ENCODE measurements around the gene AREL1.
A peak's percentile ranks its signal among the peaks of the same experiment; 100 is the strongest.
"Not testable (repeated sequence)": the region's sequence is repeated elsewhere in the genome, so short reads cannot be mapped to it uniquely, and the experiment has no call there.

The AREL1 gene, protein sequence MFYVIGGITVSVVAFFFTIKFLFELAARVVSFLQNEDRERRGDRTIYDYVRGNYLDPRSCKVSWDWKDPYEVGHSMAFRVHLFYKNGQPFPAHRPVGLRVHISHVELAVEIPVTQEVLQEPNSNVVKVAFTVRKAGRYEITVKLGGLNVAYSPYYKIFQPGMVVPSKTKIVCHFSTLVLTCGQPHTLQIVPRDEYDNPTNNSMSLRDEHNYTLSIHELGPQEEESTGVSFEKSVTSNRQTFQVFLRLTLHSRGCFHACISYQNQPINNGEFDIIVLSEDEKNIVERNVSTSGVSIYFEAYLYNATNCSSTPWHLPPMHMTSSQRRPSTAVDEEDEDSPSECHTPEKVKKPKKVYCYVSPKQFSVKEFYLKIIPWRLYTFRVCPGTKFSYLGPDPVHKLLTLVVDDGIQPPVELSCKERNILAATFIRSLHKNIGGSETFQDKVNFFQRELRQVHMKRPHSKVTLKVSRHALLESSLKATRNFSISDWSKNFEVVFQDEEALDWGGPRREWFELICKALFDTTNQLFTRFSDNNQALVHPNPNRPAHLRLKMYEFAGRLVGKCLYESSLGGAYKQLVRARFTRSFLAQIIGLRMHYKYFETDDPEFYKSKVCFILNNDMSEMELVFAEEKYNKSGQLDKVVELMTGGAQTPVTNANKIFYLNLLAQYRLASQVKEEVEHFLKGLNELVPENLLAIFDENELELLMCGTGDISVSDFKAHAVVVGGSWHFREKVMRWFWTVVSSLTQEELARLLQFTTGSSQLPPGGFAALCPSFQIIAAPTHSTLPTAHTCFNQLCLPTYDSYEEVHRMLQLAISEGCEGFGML

GRCh38 chr14:74712499-74713394 lies at the start of gene AREL1, which contains the start of gene FCF1:
Gene AREL1, minus strand, starts transcription at chr14:74713080. Its CDS starts 27,465 bp downstream, at chr14:74685615.
Gene FCF1, plus strand, starts transcription at chr14:74713144. Its CDS starts 54 bp downstream, at chr14:74713198.
- peak; percentile 92 for DNase-seq

GRCh38 chr14:74758505-74758904 lies 45.6 kb upstream of the AREL1 start:
- DNase-seq = not testable (repeated sequence)

DNA sequence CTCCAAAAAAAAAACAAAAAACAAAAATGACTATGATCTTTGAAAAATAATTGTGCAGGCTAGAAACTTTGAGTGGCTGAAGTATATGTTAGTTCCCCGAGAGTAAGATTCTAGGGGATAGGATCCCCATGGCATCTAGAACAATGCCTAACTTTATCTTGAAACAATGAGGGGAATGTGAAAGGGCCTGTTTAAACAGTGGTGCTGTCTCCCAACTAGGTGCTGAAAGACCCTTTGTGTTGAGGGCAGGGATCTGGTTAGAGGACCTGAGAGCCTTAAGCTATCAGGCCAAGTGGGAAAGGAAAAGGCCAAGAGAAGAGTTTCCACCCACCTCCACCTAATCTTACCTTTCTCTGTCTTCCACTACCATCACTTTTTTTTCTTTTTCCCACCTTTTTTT lies 43.4 kb upstream of the AREL1 start:
- DNase-seq = no peak

DNA sequence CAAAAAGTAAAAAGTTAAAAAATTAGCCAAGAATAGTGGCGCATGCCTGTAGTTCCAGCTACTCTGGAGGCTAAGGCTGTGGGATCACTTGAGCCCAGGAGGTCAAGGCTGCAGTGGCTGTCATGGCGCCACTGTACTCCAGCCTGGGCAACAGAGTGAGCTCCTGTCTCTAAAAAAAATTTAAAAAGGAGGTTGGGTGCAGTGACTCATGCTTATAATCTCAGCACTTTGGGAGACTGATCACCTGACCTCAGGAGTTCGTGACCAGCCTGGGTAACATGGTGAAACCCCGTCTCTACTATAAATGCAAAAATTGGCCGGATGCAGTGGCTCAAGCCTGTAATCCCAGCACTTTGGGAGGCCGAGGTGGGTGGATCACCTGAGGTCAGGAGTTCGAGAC lies 42.0 kb upstream of the AREL1 start:
- no peak for DNase-seq

DNA sequence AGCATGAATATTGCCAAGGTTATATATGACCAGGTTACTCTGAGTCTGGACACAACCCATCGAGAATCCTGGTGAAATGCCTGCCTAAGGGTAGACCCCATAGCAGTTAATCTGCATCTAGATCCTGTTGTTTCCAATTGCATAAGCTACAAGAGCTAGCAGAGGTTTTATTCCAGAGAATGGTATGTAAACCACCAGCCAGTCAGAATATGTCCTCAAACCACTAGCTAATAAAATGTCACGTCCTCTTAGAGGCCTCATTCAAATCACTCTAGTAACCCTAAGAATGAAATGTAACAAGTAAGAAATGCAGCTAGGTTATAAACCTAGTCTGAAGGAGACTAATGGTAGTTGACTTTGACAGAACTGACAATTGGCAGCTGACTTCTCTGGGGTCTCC lies 41.3 kb upstream of the AREL1 start:
- DNase-seq = no peak

- DNase-seq = no peak
These were observed 34.4 kb upstream of the AREL1 start for GRCh38 chr14:74747237-74747636.

DNA sequence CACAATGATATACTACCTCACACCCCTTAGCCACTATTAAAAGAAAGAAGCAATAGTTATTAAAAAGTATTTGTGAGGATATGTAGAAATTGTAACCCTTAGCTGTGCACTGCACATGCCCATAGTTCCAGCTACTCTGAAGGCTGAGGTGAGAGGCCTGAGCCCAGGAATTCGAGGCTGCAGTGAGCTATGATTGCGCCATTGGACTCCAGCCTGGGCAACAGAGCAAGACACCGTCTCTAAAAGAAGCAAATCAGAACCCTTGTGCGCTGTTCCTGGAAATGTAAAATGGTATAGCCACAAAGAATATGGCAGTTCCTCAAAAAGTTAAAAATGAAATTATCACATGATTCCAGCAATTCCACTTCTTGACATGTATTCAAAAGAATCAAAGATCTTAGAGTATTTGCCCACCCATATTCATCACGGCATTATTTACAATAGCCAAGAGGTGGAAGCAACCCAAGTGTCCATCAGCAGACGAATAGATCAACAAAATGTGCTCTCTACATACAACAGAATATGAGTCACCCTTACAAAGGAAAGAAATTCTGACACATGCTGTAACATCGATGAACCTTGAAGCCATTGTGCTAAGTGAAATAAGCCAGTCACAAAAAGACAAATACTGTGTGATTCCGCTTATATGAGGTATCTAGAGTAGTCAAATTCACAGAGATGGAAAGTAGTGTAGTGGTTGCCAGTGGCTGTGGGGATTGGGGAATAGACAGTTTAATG lies 26.6 kb upstream of the AREL1 start:
- no peak for DNase-seq

- DNase-seq = no peak
These were observed 25.0 kb upstream of the AREL1 start for GRCh38 chr14:74737753-74738325.

GRCh38 chr14:74735125-74735524 lies 22.2 kb upstream of the AREL1 start:
- no peak for DNase-seq

DNA sequence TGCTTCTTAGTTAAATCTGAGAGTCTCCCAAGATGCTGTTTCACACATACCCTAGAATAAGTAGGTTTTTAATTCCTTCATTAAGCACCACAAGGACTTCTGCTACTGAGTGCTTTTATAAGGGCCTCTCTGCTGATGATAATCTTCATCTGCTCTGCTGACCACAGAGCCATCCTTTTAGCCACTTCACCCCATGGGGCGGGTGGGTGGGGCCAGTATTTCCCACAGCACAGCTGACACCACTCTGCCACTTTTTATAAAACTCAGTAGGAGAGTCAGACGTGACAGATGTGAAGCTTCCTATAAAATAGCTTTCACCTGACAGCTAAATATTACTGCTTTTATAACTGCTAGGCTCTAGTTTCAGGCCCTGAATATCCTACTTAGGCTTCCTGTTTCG lies 20.3 kb upstream of the AREL1 start:
- no peak for DNase-seq

DNA sequence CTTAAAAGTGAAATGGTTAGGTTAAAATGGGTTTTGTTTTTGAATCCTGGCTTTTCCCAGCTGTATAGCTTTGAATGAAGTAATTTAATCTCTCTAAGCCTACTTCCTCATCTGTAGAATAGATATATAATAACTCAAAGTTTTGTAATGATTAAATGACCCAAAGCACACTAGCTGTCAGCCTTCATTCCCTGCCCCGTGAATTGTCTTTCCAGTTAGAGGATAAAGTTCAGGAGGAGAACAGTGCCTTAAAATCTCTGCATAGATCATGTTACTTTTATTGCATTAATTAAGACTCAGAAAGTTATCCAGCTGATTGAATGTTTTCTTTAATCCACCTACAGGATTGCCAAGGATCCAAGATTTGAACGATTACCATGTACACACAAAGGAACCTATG lies 19.5 kb upstream of the AREL1 start:
- DNase-seq = no peak

GRCh38 chr14:74723134-74723533 lies 10.3 kb upstream of the AREL1 start:
- DNase-seq = no peak

- DNase-seq = no peak
These were observed 7.6 kb upstream of the AREL1 start for GRCh38 chr14:74720526-74720925.

DNA sequence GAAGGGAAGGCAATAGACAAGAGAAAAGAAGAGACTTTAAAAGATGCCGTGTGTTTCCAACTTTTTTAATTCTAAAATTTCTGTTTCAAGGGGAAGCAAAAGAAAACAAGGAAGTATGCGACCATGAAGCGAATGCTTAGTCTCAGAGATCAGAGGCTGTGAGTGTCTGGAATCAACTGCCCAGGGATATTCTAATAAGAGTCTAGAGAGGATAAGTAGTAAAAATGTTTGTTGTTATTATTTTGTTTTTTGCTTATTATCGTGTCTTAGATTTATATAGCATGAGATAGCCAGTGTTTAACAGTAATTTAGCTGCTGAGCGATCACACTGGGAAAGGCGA lies 485 bp upstream of the AREL1 start:
- DNase-seq = no peak

GRCh38 chr14:74711651-74712050 lies 1.2 kb downstream of the AREL1 start:
- no peak for DNase-seq

- no peak for DNase-seq
These were observed 2.4 kb downstream of the AREL1 start for GRCh38 chr14:74710480-74710879.

DNA sequence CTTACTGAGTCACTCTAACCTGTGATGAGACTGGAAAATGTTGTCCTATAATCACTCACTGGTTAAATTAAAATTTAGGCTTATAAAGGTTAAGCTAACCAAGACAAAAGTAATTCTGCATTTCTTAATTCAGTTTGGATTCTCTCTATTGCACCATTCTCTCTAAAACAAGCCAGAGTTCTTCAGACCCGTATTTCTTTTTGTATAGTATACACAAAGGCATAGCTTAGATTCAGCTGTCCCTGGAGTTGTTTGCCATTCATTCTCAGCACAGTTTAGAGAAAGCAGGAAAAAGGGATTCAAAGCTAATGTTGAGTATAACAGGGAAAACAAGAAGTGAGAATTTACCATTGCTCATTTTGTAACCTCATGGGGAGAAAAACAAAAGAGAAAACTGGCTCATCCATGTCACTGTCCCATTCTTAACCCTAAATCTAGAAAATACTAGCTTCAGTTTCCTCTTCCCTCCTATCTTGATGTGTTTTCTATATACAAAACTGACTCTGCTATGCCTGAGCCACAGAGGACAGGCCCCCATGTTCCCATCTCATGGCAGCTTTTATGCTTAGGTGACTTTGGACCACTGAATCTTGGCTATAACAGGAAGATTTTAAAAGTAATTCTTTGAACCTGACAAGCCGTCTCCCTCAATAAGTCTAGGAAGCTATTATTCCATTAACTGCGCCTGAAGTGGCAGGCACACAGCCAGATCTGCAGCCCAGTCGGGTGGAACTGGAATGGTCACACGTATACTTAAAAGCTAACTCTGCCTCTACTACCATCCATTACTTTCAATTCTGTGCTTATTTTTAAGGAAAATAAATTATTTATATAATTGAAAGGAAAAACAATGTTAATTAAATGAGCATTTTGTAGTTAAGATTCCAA lies 7.0 kb downstream of the AREL1 start:
- no peak for DNase-seq

DNA sequence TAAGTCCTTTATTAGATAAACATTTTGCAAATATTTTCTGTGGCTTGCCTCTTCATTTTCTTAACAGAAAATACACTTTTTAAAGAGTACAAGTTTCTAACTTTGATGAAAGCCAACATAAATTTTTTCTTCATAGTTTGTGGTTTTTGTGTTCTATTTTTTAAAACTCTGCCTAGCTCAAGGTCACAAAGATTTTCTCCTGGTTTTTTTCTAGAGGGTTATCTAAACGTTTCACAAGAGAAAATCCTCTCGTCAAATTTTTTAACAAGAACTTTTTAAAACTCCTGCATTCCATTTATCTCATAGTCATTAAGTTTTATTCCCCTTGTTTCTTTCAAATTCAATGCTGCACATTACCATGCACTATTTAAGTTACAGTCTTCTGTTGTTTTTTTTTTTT lies 8.2 kb downstream of the AREL1 start:
- no peak for DNase-seq

DNA sequence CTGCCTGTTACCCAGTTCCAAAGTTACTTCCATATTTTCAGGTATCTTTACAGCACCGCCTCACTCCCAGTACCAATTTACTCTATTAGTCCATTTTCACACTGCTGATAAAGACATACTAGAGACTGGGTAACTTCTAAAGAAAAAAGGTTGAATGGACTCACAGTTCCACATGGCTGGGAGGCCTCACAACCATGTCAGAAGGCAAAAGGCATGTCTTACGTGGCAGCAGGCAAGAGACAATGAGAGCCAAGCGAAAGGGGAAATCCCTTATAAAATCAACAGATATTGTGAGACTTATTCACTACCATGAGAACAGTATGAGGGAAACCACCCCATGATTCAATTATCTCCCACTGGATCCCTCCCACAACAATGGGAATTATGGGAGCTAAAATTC lies 9.8 kb downstream of the AREL1 start:
- DNase-seq = no peak

- no peak for DNase-seq
These were observed 10.6 kb downstream of the AREL1 start for GRCh38 chr14:74702293-74702692.

DNA sequence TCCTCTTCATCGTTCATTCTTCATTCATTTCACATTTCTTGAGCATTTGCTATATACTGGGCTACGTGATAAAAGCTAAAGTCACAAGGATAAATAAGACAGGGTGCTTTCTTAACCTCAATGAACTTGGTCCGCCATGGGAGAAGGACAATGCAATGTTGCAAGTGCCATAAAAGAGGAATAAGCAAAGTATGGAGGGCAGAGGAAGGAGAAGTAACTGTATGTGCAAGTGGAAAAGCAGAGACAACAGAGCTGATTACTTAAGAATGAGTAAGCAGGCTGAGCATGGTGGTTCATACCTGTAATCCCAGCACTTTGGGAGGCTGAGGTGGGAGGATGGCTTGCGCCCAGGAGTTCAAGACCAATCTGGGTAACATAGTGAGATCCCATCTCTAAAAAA lies 14.4 kb downstream of the AREL1 start:
- no peak for DNase-seq

Data from femur (tissue), 1 donor.